CD4-positive, alpha-beta T cell treated with Interleukin-17A for 4 hours (primary cell): Measurements from ENCODE around the gene ZMIZ1.
"Not testable (repeated sequence)": the region's sequence is repeated elsewhere in the genome, so short reads cannot be mapped to it uniquely, and the experiment has no call there.

Experiments
- DNase-seq: peaks from one replicate; pipeline ENCODE4 v3.0.0-alpha.2; 2020; ENCODE audit warnings: mixed read lengths

ZMIZ1 gene

DNA sequence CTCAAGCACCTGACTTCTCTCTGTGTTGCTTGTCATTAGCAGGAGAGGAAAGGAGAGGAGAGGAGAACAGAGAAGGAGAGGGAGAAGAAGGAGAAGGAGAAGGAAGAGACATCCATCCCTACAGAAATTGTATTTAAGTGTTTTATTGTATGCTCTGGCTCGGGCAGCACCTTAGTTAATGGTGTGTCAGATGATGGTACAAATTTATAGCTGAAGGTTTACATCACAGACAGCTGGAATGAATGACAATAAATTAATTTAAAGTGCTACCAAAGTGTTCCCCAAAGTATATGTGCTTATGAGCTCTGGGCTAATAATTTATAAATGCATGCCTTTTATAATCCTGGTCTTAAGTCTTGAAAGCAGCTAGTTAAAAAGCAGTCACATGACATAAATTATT is 38.1 kb upstream of the ZMIZ1 start:
- no peak for DNase-seq

DNA sequence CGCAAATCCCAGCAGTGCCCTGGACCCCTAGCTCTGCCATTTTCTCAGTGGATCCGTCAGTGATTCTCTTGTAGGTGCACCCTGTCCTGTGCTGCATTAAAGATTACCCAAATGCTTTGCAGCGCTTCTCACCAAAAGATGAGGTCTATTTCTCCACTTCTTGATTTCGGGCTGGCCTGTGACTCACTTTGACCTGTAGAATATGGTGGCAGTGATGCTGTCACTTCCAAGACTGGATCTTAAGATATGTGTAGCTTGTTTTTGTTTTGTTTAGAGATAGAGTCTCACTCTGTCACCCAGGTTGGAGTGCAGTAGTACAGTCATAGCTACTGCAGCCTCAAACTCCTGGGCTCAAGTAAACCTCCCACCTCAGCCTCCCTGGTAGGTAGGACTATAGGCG is 37.0 kb upstream of the ZMIZ1 start:
- no peak for DNase-seq

DNA sequence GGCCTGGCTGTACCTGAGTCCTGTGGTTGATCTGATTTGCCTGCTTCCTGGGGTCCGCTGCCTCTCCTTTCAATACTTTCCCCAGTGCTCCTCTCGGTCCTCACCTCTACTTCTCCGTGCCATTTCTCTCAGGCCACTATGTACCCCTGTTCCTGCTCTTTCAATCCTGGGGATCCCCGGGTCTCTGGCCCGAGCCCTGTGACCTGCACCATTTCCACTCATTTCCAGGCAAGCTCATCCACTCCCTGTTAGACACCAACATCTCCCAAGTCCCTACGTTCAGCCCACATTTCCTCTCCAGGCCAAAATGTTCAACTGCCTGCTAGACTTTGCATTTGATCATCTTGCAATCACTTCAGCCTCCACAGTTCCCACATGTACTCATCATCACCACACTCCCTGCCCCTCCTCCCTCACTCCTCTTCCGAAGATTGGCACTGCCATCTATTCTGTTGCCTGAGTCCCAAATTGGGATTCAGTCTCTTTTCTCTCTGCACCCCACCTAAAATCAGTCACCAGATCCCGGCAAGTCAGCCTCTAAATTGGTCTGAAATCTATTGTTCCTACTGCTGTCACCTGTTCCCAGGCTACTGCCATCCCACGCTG is 34.4 kb upstream of the ZMIZ1 start:
- DNase-seq = no peak

DNA sequence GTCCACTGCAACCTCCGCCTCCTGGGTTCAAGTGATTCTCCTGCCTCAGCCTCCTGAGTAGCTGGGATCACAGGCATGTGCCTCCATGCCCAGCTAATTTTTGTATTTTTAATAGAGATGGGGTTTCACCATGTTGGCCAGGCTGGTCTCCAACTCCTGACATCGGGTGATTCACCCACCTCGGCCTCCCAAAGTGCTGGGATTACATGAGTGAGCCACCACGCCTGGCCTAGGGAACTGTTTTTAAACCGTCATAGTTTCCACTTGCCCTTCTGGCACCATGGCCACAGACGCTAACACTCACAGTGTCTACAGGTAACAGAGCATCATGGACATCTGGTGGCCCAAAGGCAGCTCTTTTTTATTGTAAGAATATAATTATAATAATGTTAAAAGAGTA is 32.4 kb upstream of the ZMIZ1 start:
- DNase-seq = not testable (repeated sequence)

DNA sequence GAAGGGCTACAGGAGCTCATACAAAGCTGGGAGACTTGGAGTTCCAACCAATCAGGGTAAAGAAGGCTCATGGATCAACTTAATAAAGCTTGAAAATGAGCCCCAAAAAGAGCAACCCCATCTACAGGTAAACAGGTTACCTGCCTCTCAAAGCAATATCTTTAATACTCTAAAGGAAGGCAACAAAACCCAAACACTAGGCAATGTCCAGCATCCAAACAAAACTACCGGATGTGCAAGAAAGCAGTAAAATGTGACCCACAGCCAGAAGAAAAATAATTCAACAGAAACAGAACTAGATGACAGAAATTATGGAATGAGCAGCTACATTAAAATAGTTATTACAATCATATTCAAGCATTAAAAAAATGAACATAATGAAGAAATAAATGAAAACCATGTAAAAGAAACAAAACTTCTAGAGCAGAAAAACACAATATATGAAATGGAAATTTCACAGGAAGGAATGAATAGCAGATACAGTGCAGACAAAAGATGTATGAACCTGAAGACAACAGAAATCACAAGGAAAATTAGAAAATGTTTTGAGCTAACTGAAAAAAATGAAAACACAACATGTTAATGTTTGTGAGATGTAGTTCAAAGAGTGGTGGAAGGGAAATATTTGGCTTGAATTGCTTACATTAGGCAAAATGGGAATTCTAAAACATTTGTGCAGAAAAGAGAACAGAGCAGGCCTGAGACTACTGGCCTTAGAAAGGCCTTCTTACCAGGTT is 30.5 kb upstream of the ZMIZ1 start:
- no peak for DNase-seq

DNA sequence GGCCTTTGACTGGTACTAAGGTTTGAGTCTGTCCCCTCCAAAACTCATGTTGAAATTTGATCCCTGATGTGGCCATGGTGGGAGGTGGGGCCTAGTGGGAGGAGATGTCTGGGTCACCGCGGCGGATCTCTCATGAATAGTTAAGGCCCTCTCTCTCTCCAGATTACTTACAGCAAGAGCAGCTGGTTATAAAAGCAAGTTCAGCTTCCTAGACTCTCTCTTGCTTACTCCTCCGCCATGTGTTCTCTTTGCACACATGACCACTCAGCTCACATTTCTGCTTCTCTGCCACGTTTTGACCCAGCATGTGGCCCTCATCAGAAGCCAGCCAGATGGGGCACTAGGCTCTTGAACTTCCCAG is 29.9 kb upstream of the ZMIZ1 start:
- DNase-seq = no peak

DNA sequence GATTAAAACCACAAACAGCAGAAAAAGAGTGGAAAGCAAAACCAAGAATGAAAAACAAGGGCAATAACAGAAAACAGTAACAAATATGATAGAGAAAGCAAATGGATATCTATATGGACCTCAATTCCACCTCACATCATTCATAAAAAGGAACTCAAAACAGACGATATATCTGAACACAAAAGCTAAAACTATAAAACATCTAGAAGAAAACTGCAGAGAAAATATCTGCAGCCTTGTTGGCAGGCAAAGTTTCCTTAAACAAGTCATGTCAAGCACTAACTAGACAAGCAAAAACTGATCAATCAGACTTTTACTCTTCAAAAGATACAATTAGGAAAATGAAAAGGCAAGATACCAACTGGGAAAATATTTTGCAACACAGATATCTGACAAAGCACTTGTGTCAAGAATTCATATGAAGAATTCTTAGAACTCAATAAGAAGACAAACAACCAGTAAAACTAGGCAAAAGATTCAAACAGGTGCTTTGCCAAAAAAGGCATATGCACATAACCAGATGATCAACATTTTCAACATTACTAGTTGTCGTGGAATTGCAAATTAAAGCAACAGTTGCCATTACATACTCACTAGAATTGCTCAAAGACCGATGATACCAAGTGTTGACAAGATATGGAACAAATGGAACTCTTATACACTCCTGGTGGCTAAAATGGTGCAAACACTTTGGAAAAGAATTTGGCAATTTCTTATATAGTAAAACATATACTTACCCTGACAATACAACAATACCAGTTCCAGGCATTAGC is 25.9 kb upstream of the ZMIZ1 start:
- no peak for DNase-seq

DNA sequence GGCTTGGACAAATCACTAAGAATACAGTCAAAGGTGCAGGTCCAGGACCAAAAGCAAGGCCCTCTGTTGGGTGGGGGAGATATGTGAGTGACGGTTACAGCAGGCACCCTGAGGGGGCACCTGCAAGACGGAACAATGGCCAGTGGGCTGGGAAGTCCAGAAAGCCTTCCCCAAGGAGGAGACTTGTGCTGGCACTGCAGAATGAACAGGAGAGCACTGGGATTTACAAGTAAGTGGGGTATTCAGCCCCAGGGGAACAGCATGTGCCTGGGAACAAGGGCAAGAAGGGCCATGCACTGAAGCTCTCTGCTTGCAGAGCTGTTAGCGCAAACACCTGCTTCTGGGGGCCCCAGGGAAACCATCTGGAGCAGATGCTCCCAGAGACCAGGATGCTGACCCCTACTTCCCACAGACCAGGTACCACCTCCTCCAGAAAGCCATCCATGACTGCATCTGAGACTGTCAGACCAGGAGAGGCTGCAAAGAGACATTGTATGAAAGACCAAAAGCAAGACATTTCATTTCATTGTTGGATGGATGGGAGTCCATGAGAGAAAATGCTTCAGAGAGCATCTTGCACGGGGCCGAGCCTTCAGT is 24.6 kb upstream of the ZMIZ1 start:
- no peak for DNase-seq

DNA sequence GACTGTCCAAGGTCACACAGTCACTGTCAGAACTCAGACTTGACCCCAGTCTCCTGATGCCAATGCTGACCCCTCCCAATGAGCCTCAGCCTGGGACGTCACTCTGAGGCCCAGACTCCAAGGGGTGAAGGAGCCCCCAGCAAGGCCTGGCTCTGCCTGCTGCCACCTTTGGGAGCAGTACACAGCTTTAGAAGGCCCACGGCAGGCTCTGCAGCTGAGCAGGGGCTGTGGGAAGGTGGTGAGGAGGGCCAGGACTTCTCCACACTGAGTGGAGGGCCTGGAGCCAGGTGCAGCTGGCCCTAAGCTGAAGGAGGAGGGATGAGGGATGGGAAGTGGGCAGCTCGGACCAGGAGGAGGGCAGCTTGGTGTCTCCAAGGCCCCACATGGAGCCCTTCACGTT is 23.9 kb upstream of the ZMIZ1 start:
- DNase-seq = no peak

DNA sequence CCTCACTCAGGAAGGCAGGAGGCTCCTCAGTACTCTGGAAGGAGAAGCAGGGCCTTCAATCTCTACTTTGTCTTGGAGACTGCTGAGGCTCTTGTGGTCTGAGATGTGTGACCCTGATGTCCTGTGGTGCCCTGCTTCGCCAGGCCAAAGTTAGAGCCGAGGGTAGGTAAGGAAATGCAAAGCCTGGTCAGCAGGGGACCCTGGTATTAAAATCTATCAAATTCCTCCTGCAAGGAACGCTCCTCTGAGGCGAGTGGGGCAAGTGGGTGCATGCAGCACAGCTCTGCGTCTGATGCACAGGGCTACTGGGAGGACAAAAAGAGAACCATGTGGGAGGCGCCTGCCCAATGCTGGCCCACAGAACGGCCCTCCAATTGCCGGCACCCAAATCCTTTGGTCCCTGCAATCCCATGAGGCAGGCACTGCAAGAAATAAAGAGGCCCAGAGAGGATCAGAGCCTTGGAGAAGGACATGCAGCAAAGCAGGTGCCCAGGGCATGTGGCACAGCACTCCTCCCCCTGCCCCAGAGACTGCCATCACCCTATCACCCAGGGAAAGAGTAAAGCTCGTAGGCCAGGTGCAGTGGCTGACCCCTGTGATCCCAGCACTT is 23.1 kb upstream of the ZMIZ1 start:
- no peak for DNase-seq

DNA sequence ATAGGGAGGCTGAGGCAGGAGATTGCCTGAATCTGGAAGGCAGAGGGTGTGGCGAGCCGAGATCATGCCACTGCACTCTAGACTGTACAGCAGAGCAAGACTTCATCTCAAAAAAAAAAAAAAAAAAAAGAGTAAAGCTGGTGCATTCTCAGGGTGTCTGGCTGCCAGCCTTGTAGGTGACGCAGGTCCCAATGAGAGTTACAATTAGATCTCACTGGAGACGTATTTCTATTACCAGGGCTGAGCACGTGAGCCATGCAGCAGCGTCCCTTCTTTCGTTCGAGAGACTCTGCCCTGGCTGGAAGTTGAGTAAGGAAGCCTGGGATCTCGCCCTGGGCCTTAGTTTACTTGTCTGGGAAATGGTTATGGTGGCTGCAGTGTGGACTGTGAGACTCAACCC is 22.4 kb upstream of the ZMIZ1 start:
- no peak for DNase-seq

DNA sequence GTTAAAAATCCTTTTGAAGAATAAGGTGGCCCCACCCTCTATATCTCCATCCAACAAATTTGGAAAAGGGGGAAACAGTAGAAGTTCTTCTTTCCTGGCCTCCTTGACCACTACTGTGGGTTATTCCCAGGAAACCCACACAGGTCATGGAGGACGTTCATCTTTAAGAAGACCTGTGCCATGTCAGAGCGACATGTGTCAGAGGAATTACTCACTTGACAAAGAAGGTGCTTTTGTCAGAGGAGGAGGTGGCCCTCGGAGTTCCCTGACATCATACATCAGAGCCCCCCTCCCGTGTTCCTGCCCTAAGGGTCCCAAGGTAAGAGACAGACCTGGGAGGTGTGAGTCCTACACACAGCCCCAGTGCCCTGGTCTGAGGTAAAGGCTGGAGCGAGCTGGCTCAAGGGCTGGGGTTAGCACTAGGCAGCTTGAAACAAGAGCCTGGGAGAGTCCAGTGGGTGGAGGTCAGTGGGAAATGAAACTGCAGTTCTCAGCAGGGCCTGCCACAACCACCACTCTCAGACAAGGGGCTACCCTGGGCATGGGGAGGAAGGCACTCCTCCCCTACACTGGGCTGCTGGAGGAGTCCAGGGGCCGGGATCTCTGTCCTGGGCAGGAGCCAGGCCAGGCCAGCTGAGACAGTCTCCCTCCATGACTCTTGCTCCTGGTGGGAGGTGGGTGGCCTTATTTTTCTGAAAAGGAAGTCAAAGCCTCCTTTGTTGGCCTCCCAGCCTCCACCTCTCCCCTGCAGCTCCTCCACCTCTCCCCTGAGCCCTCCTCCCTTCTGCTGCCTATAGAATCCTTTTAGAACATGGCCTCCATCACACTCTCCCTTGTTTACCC is 21.8 kb upstream of the ZMIZ1 start:
- DNase-seq = no peak

DNA sequence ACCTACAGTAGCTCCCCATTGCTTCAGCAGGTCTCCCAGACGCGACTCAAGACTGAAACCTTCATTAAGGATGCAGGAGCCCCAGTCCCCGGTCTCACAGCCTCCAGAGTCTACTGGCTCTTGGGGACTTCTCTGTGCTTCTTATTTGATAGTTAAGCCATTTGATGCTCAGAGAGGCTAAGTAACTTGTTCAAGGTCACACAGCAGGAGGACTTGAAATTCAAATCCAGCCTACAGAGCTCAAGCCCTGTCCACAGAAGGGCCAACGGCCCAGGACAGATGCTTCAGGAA is 21.2 kb upstream of the ZMIZ1 start:
- no peak for DNase-seq

DNA sequence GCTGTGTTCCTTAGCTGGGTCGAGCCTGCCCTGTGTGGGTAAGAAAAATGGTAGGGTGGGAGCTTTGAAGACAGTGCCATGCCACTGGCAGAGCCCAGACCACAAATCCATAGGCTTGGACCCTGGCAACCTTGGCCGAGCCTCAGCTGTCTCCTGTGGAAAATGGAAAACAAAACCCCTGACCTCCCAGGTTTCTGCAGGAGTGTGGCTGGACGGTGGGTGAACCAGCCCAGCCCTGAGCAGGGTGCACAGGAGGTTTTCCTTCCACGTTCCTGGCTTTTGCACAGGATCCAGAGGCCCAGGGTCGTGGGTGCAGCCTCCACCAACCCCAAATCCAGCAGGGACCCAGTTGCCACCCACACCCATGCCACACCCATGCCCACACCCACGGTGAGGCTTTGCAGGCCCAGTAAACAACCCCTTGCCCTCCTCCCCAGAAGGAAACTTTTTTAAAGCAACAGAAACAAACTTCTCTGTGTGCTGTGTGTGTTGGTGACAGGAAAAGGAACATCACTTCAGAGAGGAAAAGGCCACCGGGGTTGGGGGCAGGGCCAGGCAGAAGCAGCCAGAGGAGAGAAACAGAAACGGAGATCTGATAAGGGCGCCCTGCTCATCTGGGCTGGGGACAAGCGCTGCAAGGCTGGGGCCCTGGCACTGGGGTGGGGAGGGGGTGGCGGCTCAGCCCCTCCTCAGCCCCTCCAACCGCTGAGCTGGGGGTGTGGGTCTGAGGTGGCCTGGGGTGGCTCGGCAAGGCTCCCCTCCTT is 20.7 kb upstream of the ZMIZ1 start:
- DNase-seq = peak; percentile 82

DNA sequence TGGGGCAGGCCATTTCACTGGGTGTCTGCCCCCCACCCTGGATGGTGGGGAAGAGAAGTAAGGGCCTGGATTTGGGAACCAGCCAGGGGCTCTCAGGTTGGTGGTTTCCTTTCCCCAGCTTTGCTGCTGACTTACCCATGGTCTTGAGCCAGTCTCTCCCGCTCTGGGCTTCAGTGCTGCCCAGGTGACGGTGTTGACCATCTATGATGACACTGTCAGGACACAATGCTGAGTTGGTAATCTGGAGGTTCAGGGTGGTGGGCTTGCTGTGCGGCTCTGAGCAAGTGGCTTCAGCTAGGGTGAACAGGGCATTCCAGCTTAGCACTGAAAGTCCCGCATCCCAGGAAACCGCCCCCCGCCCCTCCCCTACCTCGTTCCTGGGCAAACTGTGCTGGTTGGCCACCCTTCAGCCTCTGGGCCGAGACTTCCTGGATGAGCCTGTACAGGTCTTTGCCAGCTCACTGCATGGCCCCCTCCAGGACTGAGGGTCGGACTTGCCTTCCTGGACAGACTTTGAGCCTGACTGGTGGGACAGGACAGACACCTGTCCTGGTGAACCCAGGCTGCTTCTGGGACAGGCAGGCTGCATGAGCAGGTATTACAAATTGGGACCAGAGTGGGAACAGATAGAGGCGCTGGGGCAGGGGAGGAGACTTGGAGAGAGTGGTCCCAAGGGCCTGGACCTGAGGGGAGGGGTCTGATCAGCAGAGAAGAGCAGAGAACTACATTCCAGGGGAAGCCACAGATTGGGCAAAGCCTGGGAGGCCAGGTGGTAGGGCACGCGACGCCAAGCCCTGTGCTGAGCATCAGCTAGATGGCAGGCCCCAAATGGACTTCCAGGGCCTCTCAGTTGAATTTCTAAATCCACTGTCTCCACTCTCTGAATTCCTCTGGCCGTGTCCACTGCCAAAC is 19.9 kb upstream of the ZMIZ1 start:
- no peak for DNase-seq

DNA sequence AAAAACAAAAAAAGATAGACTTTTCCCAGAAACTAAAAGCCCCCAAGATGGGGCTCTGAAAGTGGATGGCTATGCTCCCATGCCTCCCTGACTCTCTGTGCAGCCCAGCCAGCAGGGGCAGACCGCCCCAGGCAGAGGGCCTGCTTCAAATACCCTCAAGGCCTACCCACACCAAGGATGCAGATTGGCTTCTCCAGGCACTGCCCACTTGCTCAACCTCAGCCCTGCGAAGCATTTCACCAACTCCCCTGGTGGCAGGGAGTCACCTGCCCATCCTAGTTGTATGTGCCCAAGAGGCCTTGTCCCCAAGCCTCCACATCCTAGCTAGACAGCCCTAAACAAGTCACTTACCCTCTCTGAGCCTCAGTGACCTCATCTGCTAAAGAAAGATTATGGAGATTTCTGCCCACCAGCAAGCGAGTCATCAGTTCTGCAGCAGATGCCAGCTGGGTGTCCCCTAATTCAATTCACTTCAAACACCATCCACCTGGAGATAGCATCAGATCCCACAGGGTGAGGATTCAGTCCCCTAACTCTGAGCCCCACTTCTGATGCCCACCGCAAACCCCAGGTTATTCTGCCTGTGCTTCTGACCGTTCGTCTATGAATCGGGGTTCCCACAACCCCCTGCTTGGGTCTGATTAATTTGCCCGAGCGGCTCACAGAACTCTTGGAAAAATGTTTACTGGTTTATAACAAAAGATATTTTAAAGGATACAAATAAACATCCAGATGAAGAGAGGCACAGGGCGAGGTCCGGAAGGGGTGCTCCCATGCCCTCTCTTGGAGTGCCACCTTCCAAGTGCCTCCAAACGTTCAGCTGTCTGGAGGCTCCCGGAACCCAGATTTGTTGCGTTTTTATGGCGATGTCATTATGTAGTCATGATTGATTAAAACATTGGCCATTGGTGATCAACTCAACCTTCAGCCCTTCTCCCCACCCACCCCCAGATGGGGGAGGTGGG is 18.6 kb upstream of the ZMIZ1 start:
- DNase-seq = no peak

DNA sequence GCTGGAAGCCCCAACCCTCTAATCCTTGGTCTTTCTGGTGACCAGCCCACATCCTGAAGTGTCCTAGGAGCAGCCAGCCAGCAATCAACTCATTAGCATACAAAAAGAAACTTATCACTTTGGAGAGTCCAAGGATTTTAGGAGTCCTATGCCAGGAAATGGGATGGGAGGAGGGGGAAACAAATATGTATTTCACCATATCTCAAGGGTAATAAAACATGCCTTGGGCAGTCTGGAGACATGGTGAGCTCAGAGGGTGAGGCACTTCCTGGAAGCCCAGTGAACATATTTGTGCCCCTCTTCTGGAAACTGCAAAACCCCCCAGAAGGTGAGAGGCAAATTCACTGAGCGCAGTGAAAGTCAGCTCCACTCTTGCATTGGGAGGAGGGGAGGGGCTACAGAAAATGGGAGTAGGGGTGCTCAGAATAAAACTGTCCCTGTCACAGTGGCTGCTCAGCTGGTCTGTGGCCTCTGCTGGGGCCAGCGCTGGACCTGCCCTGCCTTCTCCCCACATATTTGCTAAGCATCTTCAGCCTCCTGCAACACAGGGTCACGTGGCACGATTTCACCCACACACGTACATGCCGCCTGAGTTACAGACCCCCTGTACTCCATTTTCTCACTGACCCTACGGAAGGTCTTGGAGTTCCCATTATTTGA is 17.7 kb upstream of the ZMIZ1 start:
- DNase-seq = no peak

DNA sequence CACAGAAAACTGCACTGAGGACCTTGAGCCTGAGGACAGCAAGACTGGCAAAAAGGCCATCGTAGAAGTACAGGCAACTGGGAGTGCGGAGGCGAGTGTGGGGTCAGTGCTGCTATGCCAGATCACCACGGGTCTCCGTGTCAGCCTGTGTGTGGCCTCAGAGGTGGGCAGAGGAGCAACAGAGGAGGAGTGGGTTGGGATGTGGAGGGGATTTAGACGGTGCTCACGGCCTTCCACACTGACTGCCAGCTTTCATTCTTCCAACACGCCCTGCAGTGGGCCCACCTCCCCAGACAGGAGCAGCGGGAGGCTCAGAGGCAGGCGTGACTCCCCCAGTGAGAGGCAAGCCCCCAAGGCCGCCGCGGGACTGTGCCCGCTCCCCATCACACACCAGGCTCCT is 17.0 kb upstream of the ZMIZ1 start:
- DNase-seq = no peak
